H54 (cell line): ENCODE measurements around the gene JADE2.

Experiments used
- DNase-seq: peaks from one replicate; pipeline ENCODE4 v3.0.0; 2011; ENCODE audit warnings: low spot score, mixed read lengths; ENCODE audit not compliant: insufficient read length
- FAIRE-seq: peaks from 3 replicates; lab custom pipeline; 2011; peaks lifted over from hg19 to GRCh38; lab: Jason Lieb, UNC
- POLR2A ChIP-seq: IDR thresholded peaks from 2 replicates; pipeline ENCODE4 v1.6.1; 2011; ENCODE audit warnings: low read depth, mild to moderate bottlenecking, low read length

JADE2 gene

GRCh38 chr5:134570886-134571285, 45.4 kb downstream of the JADE2 start:
- DNase-seq, result no peak
- FAIRE-seq, result no peak
- TF ChIP-seq POLR2A, result no peak

- FAIRE-seq (no peak), DNase-seq (no peak)
- no peak for TF ChIP-seq POLR2A
Measured at GRCh38 chr5:134571693-134572405, 46.4 kb downstream of the JADE2 start.

- FAIRE-seq (no peak), DNase-seq (no peak)
- TF ChIP-seq POLR2A, result no peak
Measured at GRCh38 chr5:134572811-134573210, 47.3 kb downstream of the JADE2 start.

GRCh38 chr5:134574521-134574920, 49.1 kb downstream of the JADE2 start:
- no peak for FAIRE-seq
- TF ChIP-seq POLR2A, result no peak
- no peak for DNase-seq

- no peak for FAIRE-seq
- DNase-seq, result no peak
- TF ChIP-seq POLR2A, result no peak
Measured at GRCh38 chr5:134575316-134575715, 49.8 kb downstream of the JADE2 start.

- no peak for TF ChIP-seq POLR2A
- DNase-seq (no peak), FAIRE-seq (no peak)
Measured at GRCh38 chr5:134576386-134577021, 51.0 kb downstream of the JADE2 start.

- DNase-seq, result peak; percentile 91
- no peak for TF ChIP-seq POLR2A
- no peak for FAIRE-seq
Measured at GRCh38 chr5:134577022-134577795, 51.7 kb downstream of the JADE2 start.

GRCh38 chr5:134577796-134578577, 52.5 kb downstream of the JADE2 start:
- FAIRE-seq (no peak), DNase-seq (no peak)
- no peak for TF ChIP-seq POLR2A

- DNase-seq (no peak), FAIRE-seq (no peak)
- TF ChIP-seq POLR2A, result no peak
Measured at GRCh38 chr5:134578578-134579283, 53.3 kb downstream of the JADE2 start.

- DNase-seq (no peak), FAIRE-seq (no peak)
- TF ChIP-seq POLR2A, result no peak
Measured at GRCh38 chr5:134579284-134579771, 53.9 kb downstream of the JADE2 start.

- no peak for TF ChIP-seq POLR2A
- no peak for DNase-seq
- FAIRE-seq, result no peak
Measured at GRCh38 chr5:134580001-134580460, 54.6 kb downstream of the JADE2 start.

GRCh38 chr5:134581241-134581981, 55.9 kb downstream of the JADE2 start:
- DNase-seq (no peak), FAIRE-seq (no peak)
- TF ChIP-seq POLR2A, result no peak

GRCh38 chr5:134582281-134582680, 56.8 kb downstream of the JADE2 start:
- TF ChIP-seq POLR2A, result no peak
- DNase-seq (no peak), FAIRE-seq (no peak)
